ENCODE measurements around the gene IL17RD.

Gene IL17RD

DNA sequence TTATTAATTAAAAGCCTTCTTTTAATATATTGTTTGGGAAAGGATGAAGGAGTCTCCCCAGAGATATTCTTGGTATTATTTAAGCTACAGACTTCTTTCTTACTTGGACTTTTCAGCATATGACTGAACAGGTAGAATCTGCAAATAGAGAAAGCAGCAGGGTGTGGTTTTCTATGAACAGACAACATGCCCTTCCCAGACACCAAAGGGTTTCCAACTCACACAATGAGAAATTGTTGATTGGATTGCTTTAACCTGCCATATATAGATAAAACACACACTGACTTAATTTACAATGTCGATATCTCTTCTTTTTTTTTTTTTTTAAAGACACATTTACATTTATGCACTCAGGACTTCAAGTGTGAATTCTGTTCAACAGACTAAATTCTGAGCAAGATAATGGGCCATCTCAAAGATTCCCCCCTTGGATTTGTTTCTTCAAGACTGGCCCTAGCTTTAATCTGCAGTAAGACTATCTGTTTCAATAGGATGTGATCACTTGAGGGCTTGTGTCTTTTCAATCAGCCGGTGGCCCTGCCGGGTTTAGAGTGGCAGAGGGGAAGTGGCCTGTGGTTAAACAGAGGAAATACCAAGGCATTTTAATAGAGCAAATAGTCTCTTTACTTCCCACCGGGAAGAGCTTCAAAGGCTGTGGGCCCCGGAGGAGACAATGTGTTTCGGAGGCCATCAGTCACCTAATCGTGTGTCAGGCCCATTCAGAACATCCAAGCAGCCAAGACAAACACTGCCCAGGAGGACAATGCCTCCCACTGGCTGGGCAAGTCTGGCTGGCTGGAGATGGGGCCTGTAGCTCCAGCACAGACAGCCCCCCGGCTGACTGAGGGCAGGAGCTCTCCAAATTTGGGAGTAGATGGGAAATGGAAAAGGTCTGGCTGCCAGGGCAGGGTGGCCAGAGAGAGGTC is 6.1 kb downstream of the IL17RD start:
- DNase-seq = no peak

DNA sequence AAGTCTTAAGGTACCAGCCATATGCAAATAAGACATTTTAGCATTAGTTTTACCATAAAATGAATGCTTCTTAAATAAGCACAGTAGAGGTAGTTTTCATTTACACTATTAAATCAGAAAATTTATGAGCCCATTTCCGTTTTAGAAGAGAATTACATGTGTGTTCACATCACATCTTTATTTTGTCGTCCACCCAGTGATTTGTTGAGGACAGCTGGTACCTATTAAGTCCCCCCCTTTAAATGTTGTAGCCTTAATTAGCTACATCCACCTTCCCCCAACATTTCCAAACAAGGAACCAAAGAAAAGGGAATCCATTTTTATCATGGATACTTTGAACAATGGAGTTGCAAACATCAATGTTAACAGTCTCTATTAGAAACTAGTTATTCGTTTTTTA is 6.8 kb downstream of the IL17RD start:
- no peak for DNase-seq

DNA sequence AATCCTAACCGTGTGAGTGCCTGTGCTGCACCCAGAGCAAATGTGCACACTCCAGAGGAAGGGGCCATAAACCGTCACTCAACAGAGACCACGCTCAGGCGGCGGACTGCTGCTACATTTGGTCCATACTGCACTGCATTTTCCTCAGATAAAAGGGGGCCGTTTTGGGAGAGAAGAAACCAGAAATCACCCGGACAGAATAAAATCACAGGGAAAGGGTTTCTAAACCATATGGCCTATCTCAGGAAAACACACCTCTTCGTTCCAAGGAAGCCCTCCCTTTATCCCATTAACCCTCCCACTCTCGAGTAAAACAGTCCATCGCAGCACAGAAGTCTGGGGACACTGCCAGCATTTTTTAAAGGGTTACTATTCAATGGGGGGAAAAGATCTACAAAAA is 7.6 kb downstream of the IL17RD start:
- DNase-seq = no peak

DNA sequence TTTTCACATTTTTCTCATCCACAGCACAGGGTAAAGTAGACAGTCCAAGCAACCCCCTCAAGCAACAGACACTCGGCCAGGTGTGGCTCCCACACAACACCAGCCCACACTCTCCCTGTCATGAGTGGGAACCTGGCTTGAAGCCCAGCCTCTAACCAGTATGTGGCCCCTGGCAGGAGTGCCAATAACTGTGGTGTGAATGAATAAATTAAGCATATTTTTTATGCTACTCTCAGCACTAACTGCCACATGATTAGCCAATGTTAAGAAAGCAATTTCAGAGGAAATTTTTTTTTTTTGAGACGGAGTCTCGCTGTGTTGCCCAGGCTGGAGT is 9.9 kb downstream of the IL17RD start:
- no peak for DNase-seq

DNA sequence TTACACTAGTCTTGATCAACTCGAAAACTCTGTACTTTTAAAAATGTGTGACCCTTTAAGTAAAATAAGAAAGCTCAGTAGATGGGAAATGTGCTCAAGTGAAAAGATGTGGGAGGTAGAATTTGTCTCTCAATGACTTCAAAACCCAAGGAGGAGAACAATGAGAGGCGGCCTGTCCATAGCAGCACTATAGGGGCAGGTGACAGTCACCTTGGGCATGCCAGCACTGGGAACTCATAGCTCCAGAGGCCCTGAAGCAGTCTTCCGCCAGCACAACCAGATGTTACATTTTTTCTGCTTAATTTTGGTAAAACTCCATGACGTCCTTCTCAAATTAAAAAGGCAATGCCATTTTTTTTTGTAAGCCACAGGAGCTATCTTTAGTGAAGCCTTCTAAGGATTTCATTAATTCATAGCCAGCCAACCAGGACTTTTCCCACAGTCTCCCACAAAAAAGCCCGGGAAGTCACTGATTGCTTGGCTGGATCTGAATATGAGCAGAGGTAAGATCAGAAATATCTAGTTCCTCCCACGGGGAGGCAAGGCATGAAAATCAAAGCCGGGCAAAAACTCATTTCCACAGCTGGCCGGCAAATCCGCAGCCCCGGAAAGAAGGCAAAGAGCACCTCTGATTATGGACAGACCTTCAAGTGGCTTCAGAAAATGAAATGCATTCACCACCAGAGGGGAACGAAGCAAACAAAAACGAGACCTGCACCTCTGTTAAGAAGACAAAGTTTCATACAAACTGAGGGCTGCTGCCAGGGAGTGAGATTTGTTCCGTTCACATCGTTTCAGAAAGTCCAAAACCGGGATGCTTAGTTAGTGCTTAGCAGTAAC is 10.5 kb downstream of the IL17RD start:
- DNase-seq = no peak

DNA sequence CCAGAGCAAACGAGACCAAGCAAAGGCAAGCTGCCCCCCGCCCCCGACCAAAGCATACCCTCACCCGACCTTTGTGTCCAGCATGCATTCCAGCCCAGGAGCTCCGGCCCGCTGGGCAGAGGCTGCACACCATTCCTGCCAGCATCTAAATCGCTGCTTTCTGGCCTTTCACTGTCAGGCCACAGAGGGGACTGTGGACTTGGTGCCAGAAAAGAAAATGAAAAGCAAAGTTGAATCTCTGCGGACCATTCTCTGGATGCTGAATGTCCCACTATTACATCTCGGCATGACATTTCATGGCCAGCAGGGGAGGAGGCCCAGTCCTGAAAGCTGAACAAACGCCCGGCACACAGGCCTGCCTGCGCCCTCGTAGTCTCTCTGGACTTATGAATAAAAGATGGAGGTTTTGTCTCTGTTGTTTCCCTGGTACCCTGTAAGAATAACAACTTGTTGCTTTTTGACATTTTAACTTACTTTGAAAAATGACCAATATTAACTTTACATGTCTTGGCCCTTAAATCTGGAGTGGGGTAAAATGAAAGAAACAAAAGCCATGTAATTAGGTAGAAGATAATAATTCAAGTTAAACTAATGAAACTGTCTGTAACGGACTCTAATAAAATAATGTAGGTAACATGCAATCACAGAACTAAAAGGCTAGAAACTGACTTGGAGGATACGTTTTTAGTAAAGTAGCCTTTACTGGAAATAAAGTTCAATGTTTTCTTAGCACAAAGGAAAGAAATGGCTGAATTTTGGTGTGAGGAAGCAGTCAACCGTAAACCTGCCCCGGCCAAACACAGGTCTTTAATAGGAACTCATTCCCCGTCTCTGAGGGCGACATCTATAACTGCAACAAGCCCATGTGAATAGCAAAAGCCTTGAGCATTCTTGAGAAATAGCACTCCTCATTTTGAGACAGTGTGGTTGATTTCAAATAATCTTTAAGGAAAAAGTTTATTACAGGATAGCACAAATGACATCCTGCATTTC is 12.7 kb downstream of the IL17RD start:
- no peak for DNase-seq

DNA sequence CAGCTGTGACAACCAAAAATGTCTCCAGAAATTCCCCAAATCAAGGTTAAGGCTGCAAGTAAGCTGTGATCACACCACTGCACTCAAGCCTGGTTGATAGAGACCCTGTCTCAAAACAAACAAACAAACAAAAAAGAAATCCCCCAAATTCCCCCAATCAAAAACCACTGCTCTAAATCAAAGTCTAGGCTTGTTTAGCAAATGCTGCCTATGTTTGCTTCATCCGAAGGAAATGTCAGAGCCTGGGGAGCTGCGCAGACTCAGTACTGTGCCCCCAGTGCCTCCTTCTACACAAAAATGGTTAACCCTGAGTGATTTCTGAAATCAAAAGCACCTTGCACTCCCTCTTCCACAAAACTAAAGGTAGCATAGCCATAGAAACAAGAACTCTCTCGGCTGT is 13.4 kb downstream of the IL17RD start:
- no peak for DNase-seq

DNA sequence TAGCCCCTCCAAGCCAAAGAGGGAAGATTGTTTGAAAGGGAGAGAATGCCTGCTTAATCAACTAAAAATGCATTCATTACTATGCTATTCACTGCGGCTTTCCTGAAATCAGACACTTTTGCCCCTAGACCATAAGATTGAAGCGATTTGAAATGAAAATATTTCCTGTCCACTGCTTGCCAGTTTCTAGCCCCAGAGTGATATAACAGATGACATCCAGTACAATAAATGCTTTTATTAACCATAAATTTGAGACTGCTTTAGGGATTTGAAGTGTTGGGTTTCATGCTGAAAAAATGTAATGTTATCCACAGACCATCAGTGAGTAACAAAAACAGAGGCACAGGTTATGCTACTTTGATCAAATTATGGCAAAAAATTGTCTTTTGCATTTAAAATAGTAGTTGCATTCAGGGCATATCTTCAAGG is 14.1 kb downstream of the IL17RD start:
- DNase-seq = no peak

DNA sequence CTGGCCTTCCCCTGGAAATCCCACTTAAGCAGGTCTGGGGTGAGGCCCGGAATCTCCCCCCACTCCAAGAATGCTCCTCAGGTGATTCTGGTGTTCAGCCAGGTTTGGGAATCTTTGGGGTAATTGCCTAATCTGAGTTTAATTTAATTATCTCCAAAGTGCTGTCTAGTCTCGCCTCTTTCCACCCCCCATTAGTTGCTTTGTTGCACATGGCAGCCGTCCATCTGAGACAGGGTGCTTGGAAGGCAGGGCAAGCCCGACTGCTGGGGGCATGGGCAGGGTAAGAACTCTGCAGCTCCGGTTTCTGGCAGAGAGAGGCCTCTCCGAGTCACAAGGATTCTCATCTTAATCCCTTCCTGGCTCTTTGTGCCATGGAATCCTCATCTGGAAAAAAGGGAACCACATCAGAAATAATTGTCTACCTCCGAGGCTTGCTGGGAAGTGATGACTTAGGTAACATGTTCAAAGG is 15.0 kb downstream of the IL17RD start:
- no peak for DNase-seq

DNA sequence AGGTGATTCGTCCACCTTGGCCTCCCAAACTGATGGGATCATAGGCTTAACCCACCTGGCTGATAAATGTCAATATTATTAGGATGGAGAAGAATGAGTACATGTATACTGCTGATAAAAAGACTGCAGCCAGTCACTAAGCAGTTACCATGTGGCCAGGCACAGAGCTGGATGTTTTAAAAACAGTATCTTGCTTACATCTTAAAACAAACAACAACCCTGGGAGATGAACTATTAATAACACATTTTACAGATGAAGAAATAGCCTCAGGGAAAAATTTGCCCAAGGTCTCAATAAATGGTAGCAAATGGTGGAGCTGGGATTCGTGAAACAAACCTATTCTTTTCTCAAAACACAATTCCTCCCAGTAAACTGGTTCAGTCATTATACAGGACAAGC is 18.1 kb downstream of the IL17RD start:
- no peak for DNase-seq

DNA sequence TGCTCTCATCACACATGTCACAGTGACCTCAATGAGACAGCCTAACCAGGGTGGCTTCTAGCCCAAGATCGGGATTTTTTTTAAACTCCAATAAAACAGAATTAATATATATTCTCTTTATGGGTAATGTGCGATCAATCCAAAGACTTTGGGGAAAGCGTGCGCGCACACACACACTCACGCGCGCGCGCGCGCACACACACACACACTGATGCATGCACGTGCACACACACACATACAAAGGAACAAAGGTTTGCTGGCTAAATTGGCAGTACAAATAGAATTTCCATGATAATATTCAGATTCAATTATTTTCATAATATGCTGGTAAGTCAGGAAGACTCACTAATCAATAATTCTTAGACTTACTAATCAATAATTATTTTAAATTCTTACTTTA is 19.3 kb downstream of the IL17RD start:
- no peak for DNase-seq

DNA sequence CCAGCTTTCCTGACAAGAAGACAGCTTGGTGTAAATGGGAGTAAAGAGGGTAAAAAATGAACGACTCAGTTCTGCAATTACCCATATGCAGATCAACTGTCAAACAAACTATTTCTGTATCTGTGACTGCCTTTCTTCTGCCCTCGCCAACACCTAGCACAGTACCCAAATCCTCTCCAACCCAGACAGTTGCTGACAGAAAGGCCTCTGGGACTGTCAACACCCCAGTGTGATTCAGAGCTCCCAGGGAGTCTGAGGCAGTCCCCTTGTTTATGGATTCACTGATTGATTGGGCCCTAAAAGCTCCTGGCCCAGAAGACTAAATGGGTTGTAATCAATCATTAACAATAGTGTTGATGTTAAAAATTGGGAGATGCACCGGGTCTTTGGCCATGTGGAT is 20.2 kb downstream of the IL17RD start:
- DNase-seq = no peak

DNA sequence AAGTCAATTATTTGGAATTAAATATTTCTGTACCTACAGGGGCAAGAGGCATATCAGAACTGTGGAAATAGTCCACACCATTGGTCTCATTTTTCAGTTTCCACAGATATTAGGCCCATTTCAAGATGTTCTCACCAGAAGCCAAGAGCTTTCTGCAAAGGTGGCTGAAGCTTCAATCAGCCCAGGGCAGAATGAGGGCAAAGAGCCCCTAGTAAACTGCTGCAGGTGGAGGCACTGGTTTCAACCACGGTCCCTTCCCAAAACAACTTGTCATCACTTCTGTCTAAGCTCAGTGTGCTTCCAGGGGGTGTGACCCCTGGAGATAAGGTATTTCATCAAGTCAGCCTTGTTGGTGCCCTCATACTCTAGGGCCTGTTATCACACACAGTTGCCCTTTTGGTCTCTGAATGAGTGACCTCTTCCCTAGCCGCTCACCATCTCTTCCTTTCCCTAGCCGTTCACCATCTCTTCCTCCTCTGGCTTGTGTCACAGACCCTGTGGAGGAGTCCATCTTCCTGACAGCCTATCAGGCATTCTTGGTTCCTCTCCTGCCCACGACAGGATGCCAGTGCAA is 21.2 kb downstream of the IL17RD start:
- DNase-seq = no peak

DNA sequence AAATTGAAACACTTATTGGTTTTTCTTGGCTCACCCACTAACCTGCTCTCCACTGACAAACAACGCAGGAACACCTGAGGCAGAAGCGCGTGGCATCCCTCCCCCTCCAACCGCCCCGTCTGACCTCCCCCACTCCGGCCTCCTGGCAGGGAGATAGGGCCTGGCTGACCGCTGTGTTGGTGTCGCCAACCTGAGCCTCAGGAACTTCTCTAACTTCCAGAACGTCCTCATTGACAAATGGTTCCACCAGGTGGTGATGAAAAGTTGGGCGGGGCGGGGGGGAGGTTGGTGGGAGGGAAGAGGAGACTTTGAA is 22.8 kb downstream of the IL17RD start:
- no peak for DNase-seq

DNA sequence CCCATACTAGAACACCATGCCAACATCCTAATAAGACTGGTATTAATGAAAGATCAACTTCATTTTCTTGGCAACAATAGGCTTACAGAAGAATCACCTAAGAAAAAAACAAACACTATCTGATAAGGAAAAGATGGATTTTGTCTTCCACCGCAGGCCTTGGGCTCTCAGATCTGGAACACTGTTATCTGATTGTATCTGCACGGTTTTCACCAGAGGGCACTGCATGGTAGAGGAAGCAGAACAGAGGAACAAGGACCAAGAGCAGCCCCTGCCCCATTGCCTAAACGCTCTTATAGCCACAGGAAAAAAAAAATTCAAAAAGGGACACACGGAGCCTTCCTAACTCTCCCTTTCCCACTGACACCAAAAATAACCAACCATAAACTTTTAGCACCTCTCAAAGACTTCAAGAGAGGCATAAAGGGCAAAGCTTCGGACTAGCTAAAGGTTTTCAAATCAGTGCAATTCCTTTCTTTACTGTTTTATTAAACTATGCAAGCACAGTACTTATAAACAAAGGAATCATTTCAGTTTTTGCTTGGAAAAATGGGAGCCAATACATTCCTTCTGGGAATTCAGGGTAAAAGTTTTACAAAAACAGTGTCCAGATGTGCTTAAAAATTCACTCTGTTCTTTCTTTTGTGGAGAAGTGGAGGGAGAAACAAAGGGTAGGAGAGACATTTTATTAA is 23.3 kb downstream of the IL17RD start:
- DNase-seq = no peak

DNA sequence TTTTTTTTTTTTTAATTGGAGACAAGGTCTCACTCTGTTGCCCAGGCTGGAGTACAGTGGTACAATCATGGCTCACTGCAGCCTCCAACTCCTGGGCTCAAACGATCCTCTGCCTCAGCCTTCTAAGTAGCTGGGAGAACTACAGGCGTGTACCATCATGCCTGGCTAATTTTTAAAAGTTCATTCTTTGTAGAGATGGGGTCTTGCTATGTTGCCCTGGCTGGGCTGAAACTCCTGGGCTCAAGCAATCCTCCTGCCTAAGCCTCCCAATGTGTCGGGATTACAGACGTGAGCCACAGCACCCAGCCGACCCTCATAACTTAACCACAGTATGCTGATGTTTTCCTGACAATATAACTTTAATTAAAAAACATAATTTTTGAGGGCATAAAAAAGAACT is 24.3 kb downstream of the IL17RD start:
- no peak for DNase-seq

DNA sequence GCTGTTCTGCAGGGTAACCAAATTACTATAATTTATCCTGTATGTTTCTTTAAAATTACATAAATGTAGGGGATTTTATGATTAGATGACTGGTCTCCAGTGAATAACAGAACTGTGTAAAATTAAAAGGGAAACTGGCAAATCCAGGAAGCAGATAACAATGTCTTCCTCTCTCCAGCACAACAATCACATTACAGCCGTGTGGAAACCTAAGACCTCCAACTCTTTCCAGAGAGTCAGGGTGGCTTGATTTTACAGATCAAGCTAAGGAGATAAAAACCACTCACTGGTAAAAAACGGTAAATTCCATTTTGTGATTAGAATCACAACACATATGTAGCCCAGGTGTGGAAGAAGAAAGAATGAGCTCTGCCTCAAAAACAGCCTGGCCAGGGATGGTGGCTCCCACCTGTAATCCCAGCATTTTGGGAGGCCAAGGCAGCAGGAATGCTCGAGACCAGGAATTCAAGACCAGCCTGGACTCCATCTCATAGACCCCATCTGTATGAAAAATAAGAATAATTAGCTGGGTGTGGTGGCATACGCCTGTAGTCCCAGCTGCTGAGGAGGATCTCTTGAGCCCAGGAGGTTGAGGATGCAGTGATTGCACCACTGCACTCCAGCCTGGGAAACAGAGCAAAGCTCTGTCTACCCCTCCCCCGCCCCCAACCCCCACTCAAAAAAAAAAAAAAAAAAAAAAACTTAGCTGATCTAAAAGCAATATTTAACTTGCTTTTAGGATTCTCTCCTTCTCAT is 29.0 kb downstream of the IL17RD start:
- DNase-seq = no peak

DNA sequence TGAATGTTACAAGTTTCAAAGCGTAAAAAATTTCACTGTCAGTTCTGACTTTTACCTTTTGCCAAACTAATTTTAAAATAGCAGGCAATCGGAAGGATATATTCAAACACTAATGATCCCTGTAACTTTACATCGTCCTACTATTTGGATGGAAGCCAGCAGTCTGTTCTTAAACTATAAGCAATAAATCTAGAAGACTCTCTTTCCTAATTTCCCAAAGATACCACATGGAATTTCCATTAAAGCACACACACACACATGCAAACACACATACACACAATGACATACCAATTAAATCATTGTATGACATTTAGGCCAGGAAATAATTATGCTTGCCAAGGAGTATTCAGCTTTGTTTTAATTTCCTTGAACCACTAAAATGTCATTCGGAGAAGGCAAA is 32.0 kb downstream of the IL17RD start:
- no peak for DNase-seq

DNA sequence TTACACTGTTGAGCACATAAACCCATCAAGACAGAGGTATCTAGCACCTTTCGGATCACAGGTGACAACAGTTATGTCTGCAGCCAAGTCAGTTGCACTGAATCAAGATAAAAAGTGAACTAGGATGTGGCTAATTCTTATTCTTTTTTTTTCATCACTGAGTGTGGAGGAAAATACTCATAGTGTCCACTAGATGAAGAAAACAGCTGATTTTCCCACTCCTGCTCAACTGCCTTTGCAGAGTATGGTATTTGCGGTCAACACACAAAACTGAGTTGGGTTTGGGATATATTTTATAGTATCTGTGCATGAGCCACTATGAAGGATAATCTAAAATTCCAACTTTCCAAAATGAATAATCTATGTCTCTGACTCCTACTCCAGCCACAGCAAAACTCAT is 32.5 kb downstream of the IL17RD start:
- DNase-seq = no peak

DNA sequence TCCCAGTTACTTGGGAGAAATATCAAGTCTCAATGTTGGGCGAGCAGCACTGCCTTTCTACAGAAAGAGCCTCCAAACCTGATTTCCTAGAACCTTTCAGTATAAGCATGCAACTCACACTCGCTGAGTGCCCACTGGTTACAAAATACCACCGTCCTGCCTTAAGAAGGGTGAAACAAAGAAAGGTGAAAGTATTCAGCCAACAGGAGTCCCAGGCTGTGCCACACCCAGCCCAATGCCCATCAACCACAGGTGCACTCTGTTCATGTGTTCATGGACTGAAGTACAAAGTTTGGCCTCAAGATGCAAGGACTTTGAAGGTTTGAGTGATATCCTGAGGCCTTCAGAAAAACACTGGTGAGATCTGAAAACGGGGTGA is 34.0 kb downstream of the IL17RD start:
- no peak for DNase-seq

DNA sequence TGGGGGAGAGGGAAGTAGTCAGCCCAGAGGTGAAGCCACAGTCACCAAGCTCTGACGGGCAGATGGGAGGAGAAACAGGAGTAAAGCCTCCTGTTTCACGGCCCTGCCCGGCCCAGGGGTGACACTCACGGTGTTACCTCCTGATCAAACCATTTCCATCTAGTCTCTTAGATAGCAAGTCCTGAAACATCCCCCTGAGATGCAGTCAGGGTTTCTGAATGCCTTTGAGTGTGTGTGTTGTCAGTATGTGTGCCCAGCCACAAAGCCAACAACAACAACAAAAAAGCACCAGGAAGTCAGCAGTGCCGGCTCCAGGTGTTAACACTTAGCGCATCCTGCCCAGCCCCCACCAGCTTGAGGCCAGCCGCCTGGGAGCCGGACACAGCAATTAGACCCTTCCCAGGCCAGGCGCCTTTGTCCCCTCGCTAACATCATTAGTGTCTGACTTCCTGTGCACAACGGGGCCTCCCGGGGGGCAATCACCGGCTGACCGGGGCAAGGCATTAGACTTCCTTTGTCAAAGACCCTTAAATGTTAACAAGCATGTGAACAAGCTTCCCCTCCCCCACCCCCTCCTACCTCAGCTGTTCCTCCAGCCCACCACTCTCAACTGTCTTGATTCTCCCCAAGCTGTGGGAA is 34.5 kb downstream of the IL17RD start:
- no peak for DNase-seq
